ENCODE results near the gene NT5DC1.
A peak's percentile ranks its signal among the peaks of the same experiment; 100 is the strongest.
"Not testable (repeated sequence)": the region's sequence is repeated elsewhere in the genome, so short reads cannot be mapped to it uniquely, and the experiment has no call there.

Gene NT5DC1

GRCh38 chr6:116094041-116094440 is 6.6 kb upstream of the NT5DC1 start:
- DNase-seq, result no peak

GRCh38 chr6:116096048-116096759 is 4.4 kb upstream of the NT5DC1 start:
- DNase-seq, result not testable (repeated sequence)

- DNase-seq, result no peak
These were observed 3.5 kb upstream of the NT5DC1 start for GRCh38 chr6:116096979-116097816.

GRCh38 chr6:116099036-116099435 is 1.6 kb upstream of the NT5DC1 start:
- DNase-seq, result no peak

GRCh38 chr6:116101302-116101718 is 657 bp downstream of the NT5DC1 start:
- DNase-seq, result no peak

- no peak for DNase-seq
These were observed 1.1 kb downstream of the NT5DC1 start for GRCh38 chr6:116101790-116102189.

GRCh38 chr6:116102873-116103272 is 2.2 kb downstream of the NT5DC1 start:
- DNase-seq, result no peak

GRCh38 chr6:116104636-116105035 is 4.0 kb downstream of the NT5DC1 start:
- DNase-seq, result no peak

- DNase-seq, result no peak
These were observed 4.6 kb downstream of the NT5DC1 start for GRCh38 chr6:116105247-116105646.

- no peak for DNase-seq
These were observed 5.5 kb downstream of the NT5DC1 start for GRCh38 chr6:116106146-116106545.

- DNase-seq, result peak; percentile 32 to 75
These were observed 8.2 kb downstream of the NT5DC1 start for GRCh38 chr6:116108836-116109235.

- peak in 1 of 2 experiments; percentile 43 for DNase-seq
These were observed 11.2 kb downstream of the NT5DC1 start for GRCh38 chr6:116111552-116112528.

GRCh38 chr6:116113386-116113785 is 12.7 kb downstream of the NT5DC1 start:
- DNase-seq, result no peak

GRCh38 chr6:116115781-116116180 is 15.1 kb downstream of the NT5DC1 start:
- DNase-seq, result no peak

- no peak for DNase-seq
These were observed 18.0 kb downstream of the NT5DC1 start for GRCh38 chr6:116118608-116119007.

- no peak for DNase-seq
These were observed 19.8 kb downstream of the NT5DC1 start for GRCh38 chr6:116120430-116120829.

GRCh38 chr6:116126032-116126431 is 25.4 kb downstream of the NT5DC1 start, which contains the start of gene COL10A1:
Gene COL10A1, minus strand, starts transcription at chr6:116126132. Its CDS starts 640 bp downstream, at chr6:116125492.
- DNase-seq, result no peak

GRCh38 chr6:116127771-116128493 is 27.3 kb downstream of the NT5DC1 start:
- no peak for DNase-seq

- DNase-seq, result no peak
These were observed 32.8 kb downstream of the NT5DC1 start for GRCh38 chr6:116133453-116133852.

- DNase-seq, result no peak
These were observed 35.7 kb downstream of the NT5DC1 start for GRCh38 chr6:116136373-116136772.

- DNase-seq, result no peak
These were observed 36.3 kb downstream of the NT5DC1 start for GRCh38 chr6:116136933-116137340.

GRCh38 chr6:116139917-116140316 is 39.3 kb downstream of the NT5DC1 start:
- DNase-seq, result no peak
